ENCODE measurements around the gene OAS1.
"Not testable (repeated sequence)": the region's sequence is repeated elsewhere in the genome, so short reads cannot be mapped to it uniquely, and the experiment has no call there.

Gene OAS1

DNA sequence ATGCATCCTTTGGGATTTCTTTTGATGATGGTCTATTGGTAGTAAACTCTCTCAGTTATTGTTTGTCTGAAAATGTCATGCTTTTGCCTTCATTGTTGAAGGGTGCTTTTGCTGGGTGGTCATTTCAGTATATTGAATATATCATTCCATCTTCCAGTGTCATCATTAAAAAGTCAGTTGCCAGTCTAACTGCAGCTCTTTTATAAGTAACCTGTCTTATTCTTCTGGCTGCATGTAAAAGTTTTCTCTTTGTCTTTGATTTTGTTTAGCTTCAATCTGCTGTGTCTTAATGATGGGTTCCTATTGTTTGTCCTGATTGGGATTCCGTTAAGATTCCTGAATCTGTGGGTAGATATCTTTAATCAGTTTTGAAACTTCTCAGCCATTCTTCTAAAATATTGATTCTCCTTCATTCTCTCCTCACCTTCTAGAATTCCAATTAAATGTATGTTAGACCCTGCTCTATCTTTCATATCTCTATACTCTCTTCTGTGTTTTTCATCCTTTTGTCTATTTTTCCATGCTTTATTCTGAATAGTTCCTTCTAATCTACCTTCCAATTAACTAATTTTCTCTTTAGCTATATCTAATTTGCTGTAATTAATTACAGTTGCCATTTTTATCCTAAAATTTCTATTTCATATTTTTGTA, 6.4 kb downstream of the OAS1 start:
- no peak overlapping the region for H3K9ac ChIP-seq (ENCODE audit: low read depth, low read length, poor library complexity)
- no peak overlapping the region for H2BK15ac ChIP-seq (ENCODE audit: low read length)
- H3K4me2 ChIP-seq (ENCODE audit: insufficient read depth, low read length, poor library complexity, severe bottlenecking), result no peak overlapping the region
- no peaks in the 10 kb centered on the region for H3K4me1 ChIP-seq (ENCODE audit: control insufficient read depth in 2 of 2, insufficient read depth in 1 of 2, low read depth in 1 of 2, low read length in 2 of 2)
- H2BK5ac ChIP-seq (ENCODE audit: low read length), result no peak overlapping the region
- no peak overlapping the region for H3K18ac ChIP-seq (ENCODE audit: low read length)
- H2AK5ac ChIP-seq (ENCODE audit: low read depth, low read length), result no peak overlapping the region
- no CpG with 5 or more reads among the region's 1 CpG for WGBS, 2 donors (ENCODE audit: extremely low coverage in 2 of 2, insufficient read length in 2 of 2, insufficient replicate concordance in 1 of 2)
- H3K4ac ChIP-seq (ENCODE audit: low read length), result no peak overlapping the region
- H3K9me3 ChIP-seq (replicated peaks in 1 of 2; ENCODE audit: control insufficient read depth in 2 of 2, insufficient read depth in 1 of 2, low read depth in 1 of 2, low read length in 2 of 2), result peaks cover 0 to 11% of the 10 kb centered on the region in 2 donors
- no peak overlapping the region for H2AFZ ChIP-seq (ENCODE audit: low read length)
- no peaks in the 10 kb centered on the region for H3K36me3 ChIP-seq (replicated peaks in 1 of 2; ENCODE audit: control insufficient read depth in 2 of 2, insufficient read depth in 2 of 2, low read length in 2 of 2)
- no peak for DNase-seq (ENCODE audit: low spot score)
- H4K8ac ChIP-seq (ENCODE audit: low read depth, low read length), result no peak overlapping the region
- no peaks in the 10 kb centered on the region for H3K79me1 ChIP-seq (ENCODE audit: low read depth, low read length)
- H4K91ac ChIP-seq (ENCODE audit: low read depth, low read length, poor library complexity), result no peak overlapping the region
- H2BK12ac ChIP-seq (ENCODE audit: low read length), result no peak overlapping the region
- no peak overlapping the region for H2BK120ac ChIP-seq (ENCODE audit: low read depth, low read length)
- H3K27ac ChIP-seq (replicated peaks; ENCODE audit: low read length), result no peak overlapping the region
- no peak overlapping the region for H3K4me3 ChIP-seq (ENCODE audit: low read length in 2 of 2)
- no peak overlapping the region for H3K23ac ChIP-seq (ENCODE audit: low read depth, low read length, poor library complexity)
- H3K14ac ChIP-seq (ENCODE audit: low read length), result no peak overlapping the region
- no peaks in the 10 kb centered on the region for H3K27me3 ChIP-seq (ENCODE audit: control insufficient read depth in 3 of 3, insufficient read depth in 3 of 3, low read depth in 1 of 3, low read length in 3 of 3)

DNA sequence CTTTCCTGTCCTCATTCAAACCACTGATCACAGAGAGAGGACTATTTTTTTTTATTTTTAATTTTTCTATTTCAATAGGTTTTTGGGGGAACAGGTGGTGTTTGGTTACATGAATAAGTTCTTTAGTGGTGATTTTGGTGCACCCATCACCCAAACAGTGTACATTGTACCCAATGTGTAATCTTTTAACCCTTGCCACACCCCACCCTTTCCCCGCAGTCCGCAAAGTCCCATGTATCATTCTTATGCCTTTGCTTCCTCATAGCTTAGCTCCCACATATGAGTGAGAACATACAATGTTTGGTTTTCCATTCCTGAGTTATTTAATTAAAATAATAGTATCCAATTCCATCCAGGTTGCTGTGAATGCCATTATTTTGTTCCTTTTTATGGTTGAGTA, 7.1 kb downstream of the OAS1 start:
- not testable (repeated sequence) for H4K91ac ChIP-seq (ENCODE audit: low read depth, low read length, poor library complexity); H3K36me3 ChIP-seq (replicated peaks in 1 of 2; ENCODE audit: control insufficient read depth in 2 of 2, insufficient read depth in 2 of 2, low read length in 2 of 2); H3K79me1 ChIP-seq (ENCODE audit: low read depth, low read length); H3K18ac ChIP-seq (ENCODE audit: low read length); H3K4me1 ChIP-seq (ENCODE audit: control insufficient read depth in 2 of 2, insufficient read depth in 1 of 2, low read depth in 1 of 2, low read length in 2 of 2); H3K4me2 ChIP-seq (ENCODE audit: insufficient read depth, low read length, poor library complexity, severe bottlenecking); H3K4me3 ChIP-seq (ENCODE audit: low read length in 2 of 2); H3K9ac ChIP-seq (ENCODE audit: low read depth, low read length, poor library complexity); H2AK5ac ChIP-seq (ENCODE audit: low read depth, low read length); H4K8ac ChIP-seq (ENCODE audit: low read depth, low read length); H2BK5ac ChIP-seq (ENCODE audit: low read length); H2AFZ ChIP-seq (ENCODE audit: low read length); H2BK12ac ChIP-seq (ENCODE audit: low read length); H2BK15ac ChIP-seq (ENCODE audit: low read length); H3K23ac ChIP-seq (ENCODE audit: low read depth, low read length, poor library complexity); H3K4ac ChIP-seq (ENCODE audit: low read length); H3K27me3 ChIP-seq (ENCODE audit: control insufficient read depth in 3 of 3, insufficient read depth in 3 of 3, low read depth in 1 of 3, low read length in 3 of 3); H3K27ac ChIP-seq (replicated peaks; ENCODE audit: low read length); DNase-seq (ENCODE audit: low spot score); H2BK120ac ChIP-seq (ENCODE audit: low read depth, low read length); H3K14ac ChIP-seq (ENCODE audit: low read length)
- peaks cover 0 to 11% of the 10 kb centered on the region in 2 donors for H3K9me3 ChIP-seq (replicated peaks in 1 of 2; ENCODE audit: control insufficient read depth in 2 of 2, insufficient read depth in 1 of 2, low read depth in 1 of 2, low read length in 2 of 2)
- WGBS, 2 donors (ENCODE audit: extremely low coverage in 2 of 2, insufficient read length in 2 of 2, insufficient replicate concordance in 1 of 2), result no CpG with 5 or more reads among the region's 2 CpGs

DNA sequence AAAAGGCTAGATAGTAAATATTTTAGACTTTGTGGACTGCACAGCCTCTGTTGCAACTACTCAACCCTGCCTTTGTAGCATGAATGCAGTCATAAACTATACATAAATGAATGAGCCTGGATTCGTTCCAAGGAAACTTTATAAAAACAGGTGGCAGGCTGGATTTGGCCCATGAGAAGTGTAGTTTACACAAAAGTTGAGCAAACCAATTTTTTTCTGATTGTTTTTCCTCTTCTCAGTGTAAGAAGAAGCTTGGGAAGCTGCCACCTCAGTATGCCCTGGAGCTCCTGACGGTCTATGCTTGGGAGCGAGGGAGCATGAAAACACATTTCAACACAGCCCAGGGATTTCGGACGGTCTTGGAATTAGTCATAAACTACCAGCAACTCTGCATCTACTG, 9.5 kb downstream of the OAS1 start:
- Histone ChIP-seq H3K27me3 (ENCODE audit: control insufficient read depth in 3 of 3, insufficient read depth in 3 of 3, low read depth in 1 of 3, low read length in 3 of 3) (no peaks in the 10 kb centered on the region), H4K91ac (ENCODE audit: low read depth, low read length, poor library complexity) (no peak overlapping the region), H3K36me3 (replicated peaks in 1 of 2; ENCODE audit: control insufficient read depth in 2 of 2, insufficient read depth in 2 of 2, low read length in 2 of 2) (no peaks in the 10 kb centered on the region), H2BK15ac (ENCODE audit: low read length) (no peak overlapping the region), H3K9ac (ENCODE audit: low read depth, low read length, poor library complexity) (no peak overlapping the region), H3K79me1 (ENCODE audit: low read depth, low read length) (no peaks in the 10 kb centered on the region), H3K9me3 (replicated peaks in 1 of 2; ENCODE audit: control insufficient read depth in 2 of 2, insufficient read depth in 1 of 2, low read depth in 1 of 2, low read length in 2 of 2) (peaks cover 0 to 11% of the 10 kb centered on the region in 2 donors), H3K4me3 (ENCODE audit: low read length in 2 of 2) (no peak overlapping the region), H3K23ac (ENCODE audit: low read depth, low read length, poor library complexity) (no peak overlapping the region), H2BK5ac (ENCODE audit: low read length) (no peak overlapping the region), H4K8ac (ENCODE audit: low read depth, low read length) (no peak overlapping the region), H3K14ac (ENCODE audit: low read length) (no peak overlapping the region), H3K27ac (replicated peaks; ENCODE audit: low read length) (no peak overlapping the region), H2AFZ (ENCODE audit: low read length) (no peak overlapping the region), H3K4ac (ENCODE audit: low read length) (no peak overlapping the region), H3K18ac (ENCODE audit: low read length) (no peak overlapping the region), H2AK5ac (ENCODE audit: low read depth, low read length) (no peak overlapping the region), H3K4me2 (ENCODE audit: insufficient read depth, low read length, poor library complexity, severe bottlenecking) (no peak overlapping the region), H2BK12ac (ENCODE audit: low read length) (no peak overlapping the region), H2BK120ac (ENCODE audit: low read depth, low read length) (no peak overlapping the region), H3K4me1 (ENCODE audit: control insufficient read depth in 2 of 2, insufficient read depth in 1 of 2, low read depth in 1 of 2, low read length in 2 of 2) (no peaks in the 10 kb centered on the region)
- no peak for DNase-seq (ENCODE audit: low spot score)
- WGBS, 2 donors (ENCODE audit: extremely low coverage in 2 of 2, insufficient read length in 2 of 2, insufficient replicate concordance in 1 of 2), result no CpG with 5 or more reads among the region's 5 CpGs

DNA sequence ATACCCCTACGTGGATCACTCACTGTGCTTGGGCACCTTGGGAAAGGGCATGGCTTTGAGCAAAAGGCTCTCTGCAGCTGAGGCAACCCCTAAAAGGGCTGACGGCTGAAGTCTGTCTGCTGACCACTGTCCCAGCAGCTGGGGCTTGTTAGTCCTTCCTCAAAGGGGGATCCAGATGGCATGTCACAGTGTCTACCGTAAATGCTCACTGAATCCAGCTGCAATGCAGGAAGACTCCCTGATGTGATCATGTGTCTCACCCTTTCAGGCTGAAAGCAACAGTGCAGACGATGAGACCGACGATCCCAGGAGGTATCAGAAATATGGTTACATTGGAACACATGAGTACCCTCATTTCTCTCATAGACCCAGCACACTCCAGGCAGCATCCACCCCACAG, 12.4 kb downstream of the OAS1 start:
- Histone ChIP-seq H2BK12ac (ENCODE audit: low read length) (no peak overlapping the region), H3K27me3 (ENCODE audit: control insufficient read depth in 3 of 3, insufficient read depth in 3 of 3, low read depth in 1 of 3, low read length in 3 of 3) (no peaks in the 10 kb centered on the region), H2BK5ac (ENCODE audit: low read length) (no peak overlapping the region), H3K23ac (ENCODE audit: low read depth, low read length, poor library complexity) (no peak overlapping the region), H2AK5ac (ENCODE audit: low read depth, low read length) (no peak overlapping the region), H3K4me1 (ENCODE audit: control insufficient read depth in 2 of 2, insufficient read depth in 1 of 2, low read depth in 1 of 2, low read length in 2 of 2) (no peaks in the 10 kb centered on the region), H3K27ac (replicated peaks; ENCODE audit: low read length) (no peak overlapping the region), H2BK15ac (ENCODE audit: low read length) (no peak overlapping the region), H3K4ac (ENCODE audit: low read length) (no peak overlapping the region), H3K36me3 (replicated peaks in 1 of 2; ENCODE audit: control insufficient read depth in 2 of 2, insufficient read depth in 2 of 2, low read length in 2 of 2) (no peaks in the 10 kb centered on the region), H3K79me1 (ENCODE audit: low read depth, low read length) (no peaks in the 10 kb centered on the region), H3K18ac (ENCODE audit: low read length) (no peak overlapping the region), H3K14ac (ENCODE audit: low read length) (no peak overlapping the region), H2AFZ (ENCODE audit: low read length) (no peak overlapping the region), H3K9ac (ENCODE audit: low read depth, low read length, poor library complexity) (peak overlapping the region; percentile 38), H3K4me3 (ENCODE audit: low read length in 2 of 2) (no peak overlapping the region), H3K4me2 (ENCODE audit: insufficient read depth, low read length, poor library complexity, severe bottlenecking) (no peak overlapping the region), H2BK120ac (ENCODE audit: low read depth, low read length) (no peak overlapping the region), H3K9me3 (replicated peaks in 1 of 2; ENCODE audit: control insufficient read depth in 2 of 2, insufficient read depth in 1 of 2, low read depth in 1 of 2, low read length in 2 of 2) (no peaks in the 10 kb centered on the region), H4K91ac (ENCODE audit: low read depth, low read length, poor library complexity) (no peak overlapping the region), H4K8ac (ENCODE audit: low read depth, low read length) (no peak overlapping the region)
- no CpG with 5 or more reads among the region's 6 CpGs for WGBS, 2 donors (ENCODE audit: extremely low coverage in 2 of 2, insufficient read length in 2 of 2, insufficient replicate concordance in 1 of 2)
- no peak for DNase-seq (ENCODE audit: low spot score)
